22Rv1 (cell line): Measurements from ENCODE around the gene TOMM22.

Experiments used
- H3K27ac ChIP-seq: fragments of 450-650 bp; 2 replicates; pipeline ENCODE4 v1.5.1; 2017
- ZFX ChIP-seq: fragments of 450-650 bp; IDR thresholded peaks from 2 replicates; pipeline ENCODE4 v1.6.1; 2017; ENCODE audit warnings: antibody characterized with exemption, borderline replicate concordance
- TF ChIP-seq, protein P1 (sequence below): fragments of 450-650 bp; IDR thresholded peaks from 2 replicates; pipeline ENCODE4 v1.5.1; 2017; ENCODE audit warnings: mild to moderate bottlenecking

Gene TOMM22

DNA sequence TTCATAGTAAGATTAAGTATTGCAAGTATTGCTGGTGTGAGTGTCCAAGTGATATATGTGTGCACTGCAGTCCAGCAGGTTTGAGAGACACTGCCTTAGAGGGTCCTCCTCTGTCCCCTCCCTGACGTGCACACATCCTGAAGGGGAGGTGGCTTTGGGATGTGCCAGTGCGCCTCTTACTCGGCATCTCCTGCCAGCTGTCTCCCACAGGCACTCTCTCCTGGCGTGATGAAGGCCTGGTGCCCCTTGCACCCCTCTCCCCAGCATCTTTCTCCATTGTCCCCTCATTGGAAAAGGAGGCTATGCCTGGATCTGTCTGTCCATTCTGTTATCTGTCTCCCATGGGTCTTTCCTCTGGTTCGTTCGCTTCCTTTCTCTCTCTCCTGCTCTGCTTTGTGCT is 48.2 kb downstream of the TOMM22 start:
- H3K27ac ChIP-seq, result no peak overlapping the region
- TF ChIP-seq, protein P1, sequence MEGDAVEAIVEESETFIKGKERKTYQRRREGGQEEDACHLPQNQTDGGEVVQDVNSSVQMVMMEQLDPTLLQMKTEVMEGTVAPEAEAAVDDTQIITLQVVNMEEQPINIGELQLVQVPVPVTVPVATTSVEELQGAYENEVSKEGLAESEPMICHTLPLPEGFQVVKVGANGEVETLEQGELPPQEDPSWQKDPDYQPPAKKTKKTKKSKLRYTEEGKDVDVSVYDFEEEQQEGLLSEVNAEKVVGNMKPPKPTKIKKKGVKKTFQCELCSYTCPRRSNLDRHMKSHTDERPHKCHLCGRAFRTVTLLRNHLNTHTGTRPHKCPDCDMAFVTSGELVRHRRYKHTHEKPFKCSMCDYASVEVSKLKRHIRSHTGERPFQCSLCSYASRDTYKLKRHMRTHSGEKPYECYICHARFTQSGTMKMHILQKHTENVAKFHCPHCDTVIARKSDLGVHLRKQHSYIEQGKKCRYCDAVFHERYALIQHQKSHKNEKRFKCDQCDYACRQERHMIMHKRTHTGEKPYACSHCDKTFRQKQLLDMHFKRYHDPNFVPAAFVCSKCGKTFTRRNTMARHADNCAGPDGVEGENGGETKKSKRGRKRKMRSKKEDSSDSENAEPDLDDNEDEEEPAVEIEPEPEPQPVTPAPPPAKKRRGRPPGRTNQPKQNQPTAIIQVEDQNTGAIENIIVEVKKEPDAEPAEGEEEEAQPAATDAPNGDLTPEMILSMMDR, result no peak
- no peak for TF ChIP-seq ZFX

DNA sequence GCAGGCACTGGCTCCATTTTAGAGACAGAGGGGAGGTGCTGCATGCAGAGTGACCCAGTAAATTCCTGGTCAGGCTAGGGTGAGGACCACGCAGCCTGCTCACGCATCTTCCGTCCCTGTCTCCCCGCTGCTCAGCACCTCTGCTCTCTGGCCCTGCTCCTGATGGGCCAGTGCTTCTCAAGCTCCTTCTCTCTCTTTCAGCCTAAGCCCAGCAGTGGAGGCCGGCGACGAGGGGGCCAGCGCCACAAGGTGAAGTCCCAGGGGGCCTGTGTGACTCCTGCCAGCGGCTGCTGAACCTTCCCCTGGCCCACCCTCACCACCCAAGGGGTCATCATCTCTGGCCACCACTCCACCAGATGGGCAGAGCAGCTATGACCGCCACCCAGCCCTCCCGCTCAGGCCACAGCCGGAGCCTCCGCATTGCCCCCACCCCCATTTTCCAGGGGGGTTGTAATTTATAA is 48.7 kb downstream of the TOMM22 start:
- TF ChIP-seq, protein P1, result no peak
- no peak for TF ChIP-seq ZFX
- no peak overlapping the region for H3K27ac ChIP-seq

DNA sequence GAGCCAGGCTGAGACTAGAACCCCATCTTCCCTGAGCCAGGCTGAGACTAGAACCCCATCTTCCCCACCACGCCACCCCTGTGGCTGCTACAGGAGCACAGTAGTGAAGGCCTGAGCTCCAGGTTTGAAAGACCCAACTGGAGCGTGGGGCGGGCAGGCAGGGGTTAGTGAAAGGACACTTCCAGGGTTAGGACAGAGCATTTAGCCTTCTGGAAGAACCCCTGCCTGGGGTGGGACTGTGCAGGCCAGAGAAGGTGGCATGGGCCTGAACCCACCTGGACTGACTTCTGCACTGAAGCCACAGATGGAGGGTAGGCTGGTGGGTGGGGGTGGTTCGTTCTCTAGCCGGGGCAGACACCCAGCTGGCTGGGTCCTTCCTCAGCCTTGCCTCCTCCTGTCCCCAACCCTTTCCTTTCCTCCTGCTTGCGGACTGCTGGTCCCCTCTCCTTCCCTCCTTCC is 50.0 kb downstream of the TOMM22 start:
- TF ChIP-seq, protein P1, result no peak
- TF ChIP-seq ZFX, result no peak
- peak overlapping the region; percentile 52 for H3K27ac ChIP-seq

DNA sequence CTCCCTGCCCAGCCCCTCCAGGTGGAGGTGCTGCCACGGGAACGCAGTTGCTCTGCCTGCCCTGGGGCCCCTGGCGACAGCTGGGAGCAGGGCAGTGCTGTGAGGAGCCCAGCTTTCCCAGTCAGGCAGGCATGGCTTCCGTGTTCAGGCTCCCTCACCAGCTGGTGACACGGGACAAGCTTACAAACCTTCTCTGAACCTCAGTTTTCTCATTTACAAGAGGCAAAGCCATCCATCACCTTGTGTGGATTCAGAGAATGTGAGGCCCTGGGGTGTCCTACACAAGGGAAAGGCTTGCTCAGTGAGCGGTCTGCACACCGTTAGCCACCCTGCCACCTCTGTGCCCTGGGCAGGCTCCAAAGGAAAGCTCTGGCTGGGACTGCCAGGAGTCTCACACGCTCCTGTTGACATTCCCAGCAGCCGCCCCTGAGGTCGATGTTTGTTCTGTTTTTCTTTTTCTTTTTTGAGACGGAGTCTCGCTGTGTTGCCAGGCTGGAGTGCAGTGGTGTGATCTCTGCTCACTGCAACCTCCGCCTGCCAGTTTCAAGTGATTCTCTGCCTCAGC is 50.6 kb downstream of the TOMM22 start:
- TF ChIP-seq, protein P1, result no peak
- TF ChIP-seq ZFX, result no peak
- peak overlapping the region; percentile 52 for H3K27ac ChIP-seq

DNA sequence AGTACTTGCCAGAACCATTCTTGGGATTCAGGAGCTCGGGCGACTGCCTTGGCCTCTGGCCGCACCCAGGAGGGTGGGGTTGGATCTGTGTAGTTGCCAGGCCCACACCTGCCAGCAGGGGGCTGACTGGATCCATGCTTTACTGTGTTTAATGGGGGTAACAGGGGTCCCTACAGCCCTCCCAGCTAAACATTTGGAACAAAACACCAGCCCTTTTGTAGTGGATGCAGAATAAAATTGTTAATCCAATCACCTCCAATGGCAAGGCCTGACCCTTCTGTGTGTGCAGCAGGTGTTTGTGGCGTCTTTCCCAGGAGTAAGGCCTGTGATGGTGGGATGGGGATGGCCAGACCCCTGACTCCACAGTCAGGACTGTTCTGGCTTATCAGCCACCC is 51.6 kb downstream of the TOMM22 start:
- H3K27ac ChIP-seq, result peak overlapping the region; percentile 52
- TF ChIP-seq, protein P1, result peak; percentile 88
- TF ChIP-seq ZFX, result no peak

DNA sequence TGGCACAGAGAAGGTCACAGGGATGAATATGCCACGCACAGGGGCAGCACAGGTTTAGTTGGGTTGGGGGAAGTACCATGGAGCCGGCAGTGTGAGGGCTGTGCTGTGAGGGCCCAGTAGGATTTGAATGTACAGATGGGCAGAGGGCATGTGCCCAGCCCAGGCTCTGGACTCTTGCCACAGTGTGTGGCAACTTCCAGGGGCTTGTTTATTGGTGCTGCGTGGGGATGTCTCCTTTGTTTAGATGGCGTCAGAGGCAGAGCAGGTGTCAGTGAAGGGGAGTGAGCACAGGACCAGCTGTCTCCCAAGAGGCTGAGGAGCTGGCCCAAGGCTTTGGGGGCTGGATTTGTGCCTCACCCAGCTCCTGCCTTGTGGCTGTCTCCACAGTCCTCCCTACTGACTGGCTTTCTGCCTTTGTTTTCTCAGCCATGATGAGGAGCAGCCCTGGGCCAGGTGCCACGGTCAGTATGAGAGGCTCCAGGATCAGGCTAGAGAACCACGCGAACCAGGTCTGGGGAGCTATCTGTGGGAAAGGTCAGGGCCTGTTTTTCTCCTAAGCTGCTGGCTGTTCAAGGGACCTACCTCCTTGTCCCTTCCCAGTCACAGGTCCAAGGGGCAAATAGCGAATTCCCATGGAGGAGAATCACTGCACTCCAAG is 52.1 kb downstream of the TOMM22 start:
- no peak for TF ChIP-seq ZFX
- TF ChIP-seq, protein P1, result no peak
- peak overlapping the region; percentile 52 for H3K27ac ChIP-seq

DNA sequence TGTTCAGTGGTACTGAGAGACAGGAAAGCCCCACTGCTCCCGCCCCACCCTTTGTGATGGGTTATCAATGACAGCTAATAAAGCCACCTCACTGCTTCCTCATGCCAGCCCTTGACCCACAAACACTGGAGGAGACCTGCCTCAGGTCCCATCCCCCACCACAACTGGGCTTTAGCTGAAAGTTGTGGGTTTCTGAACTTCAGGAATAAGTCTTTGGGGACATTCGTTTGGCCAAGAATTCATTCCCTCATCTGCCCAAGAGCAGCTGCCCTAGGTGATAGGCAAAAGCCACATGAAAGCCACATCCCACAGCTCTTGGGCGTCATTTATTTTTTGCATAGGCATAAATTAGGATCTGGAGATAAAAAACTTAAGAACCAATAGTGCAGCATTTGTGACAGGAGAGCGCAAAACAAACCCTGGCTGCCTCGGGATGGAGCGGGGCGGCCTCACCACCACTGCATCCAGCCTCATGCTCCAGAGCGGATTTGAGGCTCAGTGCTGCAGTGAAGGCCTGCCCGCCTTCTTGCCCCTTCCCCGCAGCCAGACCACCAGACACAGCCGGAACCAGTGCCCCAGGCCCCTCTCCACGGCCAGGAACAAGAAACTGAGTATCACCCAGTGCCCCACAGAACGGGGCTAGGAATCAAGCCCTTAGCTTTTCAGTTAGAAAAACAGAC is 52.8 kb downstream of the TOMM22 start:
- TF ChIP-seq, protein P1, result no peak
- TF ChIP-seq ZFX, result no peak
- H3K27ac ChIP-seq, result peak overlapping the region; percentile 52
